H1 (cell line): ENCODE data around the gene KLK12.

Experiments
- CTCF ChIP-seq, 3 experiments: IDR thresholded peaks; 1 replicate in 2 of 3; 2 replicates in 1 of 3; pipeline versions ENCODE4 v1.5.1 to v1.6.1; 2011; ENCODE audit warnings: low read length in 3 of 3, mild to moderate bottlenecking in 3 of 3, inconsistent platforms in 2 of 3, low read depth in 1 of 3, moderate library complexity in 1 of 3; ENCODE audit not compliant: insufficient read depth in 1 of 3; ENCODE audit errors: control extremely low read depth in 1 of 3
- EZH2 ChIP-seq: fragments of 200-600 bp; sonication (generic); IDR thresholded peaks from 2 replicates; pipeline ENCODE4 v1.7.1; 2012; ENCODE audit warnings: low read depth, mild to moderate bottlenecking, moderate library complexity, low read length, inconsistent platforms; ENCODE audit not compliant: severe bottlenecking
- GABPA ChIP-seq: IDR thresholded peaks from 2 replicates; pipeline ENCODE4 v1.6.1; 2011; ENCODE audit warnings: mild to moderate bottlenecking, low read length, moderate library complexity, borderline replicate concordance; ENCODE audit not compliant: insufficient read depth
- PHF8 ChIP-seq: fragments of 200-600 bp; sonication (generic); conservative IDR thresholded peaks from 2 replicates; pipeline ENCODE4 v1.7.1; 2012; ENCODE audit warnings: low read depth, mild to moderate bottlenecking, inconsistent platforms, low read length, moderate library complexity
- POLR2A ChIP-seq, 2 experiments: IDR thresholded peaks; 1 replicate in 1 of 2; 2 replicates in 1 of 2; pipeline ENCODE4 v1.6.1; 2011; ENCODE audit warnings: low read depth in 2 of 2, low read length in 2 of 2, mild to moderate bottlenecking in 2 of 2; ENCODE audit errors: control extremely low read depth in 1 of 2
- POLR2AphosphoS5 ChIP-seq: IDR thresholded peaks from 2 replicates; pipeline ENCODE4 v1.6.1; 2011; ENCODE audit warnings: low read depth, low read length
- RNF2 ChIP-seq: fragments of 200-900, 300-1000 bp; sonication (generic); IDR thresholded peaks from 2 replicates; pipeline ENCODE4 v1.7.1; 2016; ENCODE audit warnings: borderline replicate concordance, low read depth, mild to moderate bottlenecking, antibody characterized with exemption, low read length; ENCODE audit not compliant: poor library complexity, severe bottlenecking; ENCODE audit errors: missing control alignments
- SIRT6 ChIP-seq: IDR thresholded peaks from one replicate; pipeline ENCODE4 v1.7.1; 2012; ENCODE audit warnings: low read length, inconsistent platforms
- SP1 ChIP-seq: IDR thresholded peaks from 2 replicates; pipeline ENCODE4 v1.6.1; 2011; ENCODE audit warnings: low read depth, low read length
- SP2 ChIP-seq: IDR thresholded peaks from 2 replicates; pipeline ENCODE4 v1.6.1; 2012; ENCODE audit warnings: mild to moderate bottlenecking, low read length, inconsistent platforms
- TAF1 ChIP-seq: IDR thresholded peaks from 2 replicates; pipeline ENCODE4 v1.6.1; 2011; ENCODE audit warnings: mild to moderate bottlenecking, low read depth, low read length
- TCF12 ChIP-seq: IDR thresholded peaks from 2 replicates; pipeline ENCODE4 v1.6.1; 2011; ENCODE audit warnings: low read depth, mild to moderate bottlenecking, low read length
- YY1 ChIP-seq: IDR thresholded peaks from 2 replicates; pipeline ENCODE4 v1.6.1; 2011; ENCODE audit warnings: low read depth, mild to moderate bottlenecking, low read length

DNA sequence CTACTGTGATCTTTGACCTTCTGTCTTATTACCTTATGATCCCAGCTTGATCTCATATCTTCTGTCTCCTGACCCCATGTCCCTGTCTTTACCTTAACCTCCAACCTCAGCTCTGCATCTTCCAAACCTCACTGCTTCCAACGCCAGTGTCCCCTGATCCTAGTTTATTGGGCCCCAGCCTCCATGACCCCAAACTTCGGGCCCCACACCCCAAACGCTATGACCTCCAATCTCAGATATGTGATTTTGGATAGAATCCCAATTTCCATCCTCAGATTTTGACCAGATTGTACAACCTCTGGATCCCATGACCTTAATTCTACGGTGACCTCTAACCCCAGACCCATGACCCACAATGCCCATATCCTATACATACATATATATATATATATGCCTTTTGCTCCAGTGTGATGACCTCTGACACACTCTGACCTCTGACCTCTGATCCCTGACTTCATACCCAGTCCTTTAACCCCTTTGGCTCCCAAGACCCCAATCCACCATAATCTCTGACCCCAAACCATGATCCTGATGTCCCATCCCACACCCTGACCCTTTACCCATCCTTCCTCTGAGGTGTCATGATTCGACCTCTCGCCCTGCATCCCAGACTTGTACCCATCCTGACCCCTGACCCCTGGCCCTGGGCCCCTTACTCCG is 3.5 kb downstream of the KLK12 start:
- TF ChIP-seq CTCF (IDR thresholded peaks at IDR 0.05; ENCODE audit: control extremely low read depth in 1 of 3, insufficient read depth in 1 of 3, low read depth in 1 of 3, low read length in 3 of 3): no peak
- no peak for TF ChIP-seq PHF8
- TF ChIP-seq GABPA: no peak
- no peak for TF ChIP-seq SIRT6
- no peak for TF ChIP-seq TCF12
- no peak for TF ChIP-seq RNF2
- no peak for TF ChIP-seq TAF1
- no peak for TF ChIP-seq SP2
- TF ChIP-seq SP1: no peak
- TF ChIP-seq EZH2: no peak
- TF ChIP-seq YY1: no peak
- TF ChIP-seq POLR2AphosphoS5: no peak
- no peak for TF ChIP-seq POLR2A (IDR thresholded peaks at IDR 0.05; ENCODE audit: control extremely low read depth in 1 of 2, low read depth in 2 of 2, low read length in 2 of 2)
